BJ (cell line): ENCODE results near the gene OGFOD3. TPM values are rescaled to one million over a fixed set of nuclear protein-coding genes. Genes with fewer than 3 reads are reported as not detected.

Source experiments
- CTCF ChIA-PET: fragments of 350-600 bp; formaldehyde crosslinking; extraction: SDS; loops from one replicate; lab custom pipeline; 2021; ENCODE audit warnings: antibody characterized with exemption, inconsistent platforms; lab: Yijun Ruan, JAX
- POLR2A ChIA-PET: fragments of 300-600 bp; sonication (Branson Sonifier 250); formaldehyde crosslinking; extraction: SDS; loops from one replicate; lab custom pipeline; 2021; ENCODE audit warnings: antibody characterized with exemption; lab: Charles Lee
- DNase-seq: peaks from one replicate; pipeline ENCODE4 v3.0.0-alpha.2; 2011; ENCODE audit warnings: low read depth
- H3K27me3 ChIP-seq: 2 replicates; pipeline ENCODE4 v1.6.0; 2011; ENCODE audit warnings: low read length; ENCODE audit not compliant: control insufficient read depth, insufficient read depth
- H3K36me3 ChIP-seq: 2 replicates; pipeline ENCODE4 v1.5.1; 2011; ENCODE audit warnings: low read length; ENCODE audit not compliant: control insufficient read depth, insufficient read depth
- H3K4me3 ChIP-seq: 2 replicates; pipeline ENCODE4 v1.5.1; 2011; ENCODE audit warnings: low read depth, mild to moderate bottlenecking, control low read depth, low read length
- polyA plus RNA-seq: library from polyadenylated mRNA; depleted of rRNA; stranded (reverse); fragments of >200 nt; gene quantifications from 2 replicates; pipeline ENCODE4 v1.2.3, GENCODE V29; 2011
- TF ChIP-seq, protein P1 (sequence below): IDR thresholded peaks from 2 replicates; pipeline ENCODE4 v1.5.1; 2011; ENCODE audit warnings: low read depth, mild to moderate bottlenecking, control low read depth, inconsistent platforms, low read length, moderate library complexity; ENCODE audit not compliant: insufficient read depth

Gene OGFOD3
- polyA plus RNA-seq, 1 experiment, result 37.9 TPM

DNA sequence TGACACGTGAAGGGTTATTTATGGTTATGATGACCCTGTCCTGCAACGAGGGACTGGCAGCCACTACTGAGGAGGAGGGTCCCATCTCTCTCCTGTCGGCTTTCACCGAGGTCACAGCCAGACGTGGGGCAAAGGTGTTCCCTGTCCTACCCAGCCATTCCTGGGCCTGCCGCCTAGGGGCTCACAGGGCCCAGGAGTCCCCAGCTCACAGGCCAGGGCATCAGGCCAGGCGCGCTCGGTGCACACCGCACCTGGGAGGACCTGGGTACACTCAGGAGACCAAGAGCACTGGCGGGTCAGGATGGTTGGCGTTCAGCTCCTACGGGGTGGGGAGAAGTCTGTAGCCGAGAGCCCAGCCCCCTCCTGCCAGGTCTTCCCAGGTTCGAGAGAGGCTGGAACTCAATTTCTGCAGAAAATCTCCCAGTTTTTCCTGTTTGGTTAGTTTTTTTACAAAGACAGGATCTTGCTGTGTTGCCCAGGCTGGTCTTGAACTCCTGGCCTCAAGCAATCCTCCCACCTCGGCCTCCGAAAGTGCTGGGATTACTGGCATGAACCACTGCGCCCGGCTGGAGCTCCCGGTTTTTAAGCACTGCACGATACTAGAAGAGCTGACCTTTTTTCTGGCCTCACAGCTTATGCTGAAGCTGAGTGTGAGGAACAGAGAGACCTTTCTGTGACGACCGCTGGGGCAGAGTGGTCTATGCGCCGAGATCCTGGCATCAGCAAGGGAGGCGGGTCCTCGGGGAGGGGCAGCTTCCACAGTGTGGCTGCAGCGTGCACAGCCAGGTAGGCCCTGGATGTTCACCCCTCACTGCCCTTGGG is 24.5 kb upstream of the OGFOD3 start:
- Histone ChIP-seq H3K36me3 (peaks cover 25% of the 10 kb centered on the region), H3K27me3 (no peaks in the 10 kb centered on the region), H3K4me3 (no peak overlapping the region)
- TF ChIP-seq, protein P1, sequence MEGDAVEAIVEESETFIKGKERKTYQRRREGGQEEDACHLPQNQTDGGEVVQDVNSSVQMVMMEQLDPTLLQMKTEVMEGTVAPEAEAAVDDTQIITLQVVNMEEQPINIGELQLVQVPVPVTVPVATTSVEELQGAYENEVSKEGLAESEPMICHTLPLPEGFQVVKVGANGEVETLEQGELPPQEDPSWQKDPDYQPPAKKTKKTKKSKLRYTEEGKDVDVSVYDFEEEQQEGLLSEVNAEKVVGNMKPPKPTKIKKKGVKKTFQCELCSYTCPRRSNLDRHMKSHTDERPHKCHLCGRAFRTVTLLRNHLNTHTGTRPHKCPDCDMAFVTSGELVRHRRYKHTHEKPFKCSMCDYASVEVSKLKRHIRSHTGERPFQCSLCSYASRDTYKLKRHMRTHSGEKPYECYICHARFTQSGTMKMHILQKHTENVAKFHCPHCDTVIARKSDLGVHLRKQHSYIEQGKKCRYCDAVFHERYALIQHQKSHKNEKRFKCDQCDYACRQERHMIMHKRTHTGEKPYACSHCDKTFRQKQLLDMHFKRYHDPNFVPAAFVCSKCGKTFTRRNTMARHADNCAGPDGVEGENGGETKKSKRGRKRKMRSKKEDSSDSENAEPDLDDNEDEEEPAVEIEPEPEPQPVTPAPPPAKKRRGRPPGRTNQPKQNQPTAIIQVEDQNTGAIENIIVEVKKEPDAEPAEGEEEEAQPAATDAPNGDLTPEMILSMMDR, result no peak
- CTCF ChIA-PET, result interaction anchor here (0.6 to 1.7 kb wide), 3 partner anchors 12 to 34 kb away, joined by 3 read pairs; no protein-coding TSS in a partner anchor
- DNase-seq, result no peak
- POLR2A ChIA-PET, result no interaction called here

DNA sequence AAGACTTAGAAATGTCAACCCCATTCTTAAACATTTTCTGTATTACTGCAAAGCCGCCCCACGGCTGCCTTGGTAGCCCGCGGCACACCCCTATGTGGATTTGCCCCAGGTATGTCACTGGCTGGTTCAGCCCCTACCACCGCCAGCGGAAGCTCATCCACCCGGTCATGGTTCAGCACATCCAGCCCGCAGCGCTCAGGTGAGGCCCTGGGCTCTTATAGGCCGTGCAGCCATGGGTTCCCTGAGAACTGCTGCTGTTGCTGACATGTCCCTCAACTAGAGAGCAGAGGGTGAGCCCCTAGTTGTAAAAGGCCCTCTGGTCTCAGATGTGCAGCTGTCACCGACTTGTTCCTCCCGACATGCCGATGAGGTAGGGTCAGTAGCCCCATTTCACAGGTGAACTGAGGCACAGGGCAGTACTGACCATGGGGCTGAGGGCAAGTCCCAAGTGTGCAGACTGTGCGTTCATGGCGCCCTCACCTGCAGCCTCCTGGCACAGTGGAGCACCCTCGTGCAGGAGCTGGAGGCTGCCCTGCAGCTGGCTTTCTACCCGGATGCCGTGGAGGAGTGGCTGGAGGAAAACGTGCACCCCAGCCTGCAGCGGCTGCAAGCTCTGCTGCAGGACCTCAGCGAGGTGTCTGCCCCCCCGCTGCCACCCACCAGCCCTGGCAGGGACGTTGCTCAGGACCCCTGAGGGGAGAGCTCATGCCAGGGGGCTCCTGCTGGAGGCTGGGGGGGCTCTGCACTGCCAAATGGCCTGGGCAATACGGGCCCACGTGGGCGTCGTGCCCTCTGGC is 23.5 kb upstream of the OGFOD3 start:
- CTCF ChIA-PET, result interaction anchor here (0.6 to 1.7 kb wide), 3 partner anchors 13 to 35 kb away, joined by 3 read pairs; no protein-coding TSS in a partner anchor

DNA sequence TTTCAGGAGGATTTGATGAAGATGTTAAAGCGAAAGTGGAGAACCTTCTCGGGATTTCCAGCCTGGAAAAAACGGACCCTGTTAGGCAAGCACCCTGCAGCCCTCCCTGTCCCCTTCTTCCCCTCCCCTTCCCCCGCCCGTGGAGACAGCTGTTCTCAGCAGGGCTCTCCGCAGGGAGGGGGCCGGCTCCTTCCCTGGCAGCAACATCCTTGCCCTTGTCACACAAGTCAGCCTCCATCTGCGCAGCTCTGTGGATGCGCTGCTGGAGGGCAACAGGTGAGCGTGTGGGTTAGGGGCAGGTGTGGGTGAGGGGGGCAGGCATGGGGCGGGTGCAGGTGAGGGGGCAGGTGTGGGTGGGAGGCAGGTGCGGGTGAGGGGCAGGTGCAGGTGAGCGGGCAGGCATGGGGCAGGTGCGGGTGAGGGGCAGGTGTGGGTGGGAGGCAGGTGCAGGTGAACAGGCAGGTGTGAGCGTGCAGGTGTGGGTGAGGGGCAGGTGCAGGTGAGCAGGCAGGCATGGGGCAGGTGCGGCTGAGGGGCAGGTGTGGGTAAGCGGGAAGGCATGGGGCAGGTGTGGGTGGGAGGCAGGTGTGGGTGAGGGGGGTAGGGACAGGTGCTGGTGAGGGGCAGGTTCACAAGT is 22.7 kb upstream of the OGFOD3 start:
- peaks cover 25% of the 10 kb centered on the region for H3K36me3 ChIP-seq
- POLR2A ChIA-PET, result no interaction called here
- no peak for DNase-seq
- H3K27me3 ChIP-seq, result no peaks in the 10 kb centered on the region
- TF ChIP-seq, protein P1, result no peak
- no peak overlapping the region for H3K4me3 ChIP-seq
- CTCF ChIA-PET, result no interaction called here

More for the DNA sequence above, 23.5 kb upstream of the OGFOD3 start:
- POLR2A ChIA-PET, result no interaction called here
- no peak for DNase-seq
- TF ChIP-seq, protein P1, result no peak
- H3K4me3 ChIP-seq, result no peak overlapping the region
- peaks cover 27% of the 10 kb centered on the region for H3K36me3 ChIP-seq
- H3K27me3 ChIP-seq, result no peaks in the 10 kb centered on the region

DNA sequence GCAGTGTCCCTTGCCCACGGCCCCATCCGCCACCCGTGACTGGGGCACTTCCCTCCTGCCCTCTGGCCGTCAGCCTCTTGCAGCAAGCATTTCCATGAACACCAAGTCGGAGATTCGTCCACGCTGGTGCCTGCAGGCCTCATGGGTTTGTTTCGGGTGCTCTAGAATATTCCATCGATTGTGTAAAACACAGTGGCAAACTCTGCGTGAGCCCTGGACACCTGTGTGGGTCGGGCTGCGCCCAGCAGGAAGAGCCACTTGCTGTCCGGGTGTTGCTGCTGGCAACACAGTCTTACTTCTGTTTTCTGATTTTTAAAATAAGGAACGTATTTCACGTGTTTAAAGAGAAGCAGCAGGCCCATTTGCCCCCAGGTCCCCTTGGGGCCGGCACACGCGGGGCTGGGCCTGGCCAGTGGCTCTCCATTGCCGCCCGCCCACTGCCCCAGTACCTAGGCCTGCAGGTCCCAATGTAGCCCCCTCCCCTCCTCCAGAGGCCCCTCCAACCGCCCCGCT is 22.1 kb upstream of the OGFOD3 start:
- ChIA-PET CTCF (no interaction called here), POLR2A (no interaction called here)
- H3K4me3 ChIP-seq, result no peak overlapping the region
- H3K36me3 ChIP-seq, result peaks cover 22% of the 10 kb centered on the region
- TF ChIP-seq, protein P1, result no peak
- no peak for DNase-seq
- H3K27me3 ChIP-seq, result no peaks in the 10 kb centered on the region
